HepG2 (cell line): ENCODE data around the gene GLG1. TPM values are rescaled to one million over a fixed set of nuclear protein-coding genes. Genes with fewer than 3 reads are reported as not detected.

Experiments
- ATAC-seq: fragments of 200-7000 bp; cut with Tn5 transposase; 3 replicates; pipeline ENCODE4 v1.9.1; 2020; ENCODE audit warnings: mild to moderate bottlenecking, moderate library complexity
- BruUV-seq: library from RNA; stranded (reverse); fragments of 400-500 nt; replicated peaks from 2 replicates; lab custom pipeline; 2021; lab: Mats Ljungman, UMichigan
- CTCF ChIA-PET: fragments of 300-600 bp; formaldehyde crosslinking; extraction: SDS; loops from one replicate; lab custom pipeline; 2021; ENCODE audit warnings: low total read pairs, inconsistent platforms, low intra/inter-chr PET ratio; lab: Yijun Ruan, JAX
- POLR2A ChIA-PET: fragments of 350-600 bp; sonication (Branson Sonifier 250); formaldehyde crosslinking; loops from one replicate; lab custom pipeline; 2020; ENCODE audit warnings: antibody characterized with exemption, inconsistent platforms; lab: Yijun Ruan, JAX
- DNase-seq: peaks from one replicate; pipeline ENCODE4 v3.0.0-alpha.2; 2015; ENCODE audit warnings: low spot score
- FAIRE-seq: peaks from 3 replicates; lab custom pipeline; 2011; peaks lifted over from hg19 to GRCh38; lab: Jason Lieb, UNC
- H2AFZ ChIP-seq: one replicate; pipeline ENCODE4 v1.6.1; 2011; ENCODE audit warnings: low read length, inconsistent platforms
- H3K27ac ChIP-seq: fragments of 300-600 bp; 3 replicates; pipeline ENCODE4 v1.8.0; 2011; ENCODE audit warnings: mixed run types, mild to moderate bottlenecking, mixed read lengths, low read length, inconsistent platforms; ENCODE audit not compliant: insufficient read depth; ENCODE audit errors: extremely low read length
- H3K27me3 ChIP-seq, 2 experiments: fragments of 200-600 bp in 1 of 2; 2 replicates in 1 of 2; 3 replicates in 1 of 2; pipeline versions ENCODE4 v1.6.0 to v1.8.0; 2011; ENCODE audit warnings: low read length in 2 of 2, mild to moderate bottlenecking in 2 of 2, moderate library complexity in 2 of 2, inconsistent platforms in 1 of 2; ENCODE audit not compliant: insufficient read depth in 2 of 2, control insufficient read depth in 1 of 2
- H3K36me3 ChIP-seq, 2 experiments: fragments of 200-600 bp in 1 of 2; replicated peaks in 1 of 2; 2 replicates in 1 of 2; 3 replicates in 1 of 2; pipeline versions ENCODE4 v1.5.1 to v1.8.0; 2011; ENCODE audit warnings: low read length in 2 of 2, inconsistent platforms in 1 of 2; ENCODE audit not compliant: insufficient read depth in 2 of 2, control insufficient read depth in 1 of 2
- H3K4me1 ChIP-seq: 2 replicates; pipeline ENCODE4 v1.5.1; 2012; ENCODE audit warnings: low read length, inconsistent platforms; ENCODE audit not compliant: insufficient read depth
- H3K4me2 ChIP-seq: 2 replicates; pipeline ENCODE4 v1.6.0; 2011; ENCODE audit warnings: low read depth, low read length, inconsistent platforms
- H3K4me3 ChIP-seq, 3 experiments: fragments of 200-600 bp in 1 of 3; sonication (generic), shearing (Covaris generic) in 1 of 3; replicated peaks in 1 of 3; 2 replicates each; pipeline ENCODE4 v1.5.1; 2011 to 2016; ENCODE audit warnings: low read length in 3 of 3, inconsistent platforms in 2 of 3, low read depth in 2 of 3, mild to moderate bottlenecking in 2 of 3, control low read depth in 1 of 3, mixed read lengths in 1 of 3; ENCODE audit not compliant: insufficient read depth in 1 of 3
- H3K79me2 ChIP-seq: one replicate; pipeline ENCODE4 v1.6.1; 2011; ENCODE audit warnings: low read length, inconsistent platforms; ENCODE audit not compliant: insufficient read depth
- H3K9ac ChIP-seq: 2 replicates; pipeline ENCODE4 v1.6.0; 2011; ENCODE audit warnings: mild to moderate bottlenecking, low read depth, low read length, inconsistent platforms; ENCODE audit not compliant: insufficient read depth
- H3K9me3 ChIP-seq: 2 replicates; pipeline ENCODE4 v1.5.1; 2012; ENCODE audit warnings: mild to moderate bottlenecking, low read length
- H4K20me1 ChIP-seq: 2 replicates; pipeline ENCODE4 v1.6.0; 2011; ENCODE audit warnings: inconsistent platforms, mild to moderate bottlenecking, low read length, moderate library complexity; ENCODE audit not compliant: insufficient read depth
- ADNP ChIP-seq: sonication (generic); formaldehyde crosslinking; IDR thresholded peaks from 2 replicates; pipeline ENCODE4 v1.4.0; 2020; ENCODE audit warnings: missing genetic modification reagents
- ATF6 ChIP-seq: sonication (generic); formaldehyde crosslinking; conservative IDR thresholded peaks from 2 replicates; pipeline ENCODE4 v1.4.0; 2020; ENCODE audit warnings: missing genetic modification reagents
- CEBPB ChIP-seq: IDR thresholded peaks from 2 replicates; pipeline ENCODE4 v1.6.1; 2011; ENCODE audit warnings: low read depth, low read length, improper control_type of control experiment, borderline replicate concordance
- DNMT1 ChIP-seq: sonication (generic); formaldehyde crosslinking; IDR thresholded peaks from 2 replicates; pipeline ENCODE4 v1.5.1; 2020; ENCODE audit warnings: mild to moderate bottlenecking, missing genetic modification reagents
- ERF ChIP-seq: IDR thresholded peaks from 2 replicates; pipeline ENCODE4 v1.6.1; 2018; ENCODE audit warnings: missing biosample characterization, missing genetic modification reagents
- GFI1 ChIP-seq: sonication (generic); formaldehyde crosslinking; IDR thresholded peaks from 2 replicates; pipeline ENCODE4 v1.5.0; 2020; ENCODE audit warnings: missing genetic modification reagents, mild to moderate bottlenecking, borderline replicate concordance
- GTF3A ChIP-seq: sonication (generic); formaldehyde crosslinking; conservative IDR thresholded peaks from 2 replicates; pipeline ENCODE4 v1.4.0; 2020; ENCODE audit warnings: mild to moderate bottlenecking, missing genetic modification reagents
- HNRNPH1 ChIP-seq: fragments of 200-400 bp; formaldehyde crosslinking; optimal IDR thresholded peaks from 2 replicates; pipeline ENCODE3; 2017; ENCODE audit warnings: mild to moderate bottlenecking, low read depth, low read length
- MAF1 ChIP-seq: sonication (generic); formaldehyde crosslinking; IDR thresholded peaks from 2 replicates; pipeline ENCODE4 v1.5.0; 2020; ENCODE audit warnings: missing genetic modification reagents, borderline replicate concordance
- MTF2 ChIP-seq: sonication (generic); formaldehyde crosslinking; IDR thresholded peaks from 2 replicates; pipeline ENCODE4 v1.5.0; 2020; ENCODE audit warnings: missing genetic modification reagents, borderline replicate concordance
- NCOA2 ChIP-seq: sonication (generic); formaldehyde crosslinking; IDR thresholded peaks from 2 replicates; pipeline ENCODE4 v1.8.0; 2022; ENCODE audit warnings: inconsistent platforms
- NKX3-1 ChIP-seq: sonication (generic); formaldehyde crosslinking; IDR thresholded peaks from 2 replicates; pipeline ENCODE4 v1.5.0; 2020; ENCODE audit warnings: missing genetic modification reagents
- SATB2 ChIP-seq: sonication (generic); formaldehyde crosslinking; IDR thresholded peaks from 2 replicates; pipeline ENCODE4 v1.5.0; 2020; ENCODE audit warnings: missing genetic modification reagents
- SMARCE1 ChIP-seq: fragments of 450-650 bp; IDR thresholded peaks from 2 replicates; pipeline ENCODE4 v1.6.1; 2017; ENCODE audit warnings: borderline replicate concordance
- SNAPC5 ChIP-seq: sonication (generic); formaldehyde crosslinking; IDR thresholded peaks from 2 replicates; pipeline ENCODE4 v1.8.1; 2023; ENCODE audit warnings: mild to moderate bottlenecking, missing genetic modification reagents, borderline replicate concordance
- SRSF4 ChIP-seq: fragments of 200-400 bp; formaldehyde crosslinking; IDR thresholded peaks from one replicate; pipeline ENCODE4 v1.6.1; 2018; ENCODE audit warnings: mild to moderate bottlenecking, low read depth, low read length, moderate library complexity; ENCODE audit not compliant: poor library complexity, severe bottlenecking
- TRIM24 ChIP-seq: sonication (generic); formaldehyde crosslinking; IDR thresholded peaks from 2 replicates; pipeline ENCODE4 v1.8.0; 2022; ENCODE audit warnings: mild to moderate bottlenecking, missing genetic modification reagents
- ZMYM4 ChIP-seq: sonication (generic); formaldehyde crosslinking; IDR thresholded peaks from 2 replicates; pipeline ENCODE4 v1.8.1; 2023; ENCODE audit warnings: mild to moderate bottlenecking, missing genetic modification reagents
- ZNF362 ChIP-seq: sonication (generic); formaldehyde crosslinking; IDR thresholded peaks from 2 replicates; pipeline ENCODE4 v1.4.0; 2020; ENCODE audit warnings: missing genetic modification reagents, mild to moderate bottlenecking, borderline replicate concordance
- ZNF703 ChIP-seq: sonication (generic); formaldehyde crosslinking; IDR thresholded peaks from 2 replicates; pipeline ENCODE4 v1.5.1; 2020; ENCODE audit warnings: missing genetic modification reagents, mild to moderate bottlenecking, moderate library complexity, borderline replicate concordance
- ZNF770 ChIP-seq: sonication (generic); formaldehyde crosslinking; IDR thresholded peaks from 2 replicates; pipeline ENCODE4 v1.5.0; 2020; ENCODE audit warnings: mild to moderate bottlenecking, missing genetic modification reagents
- ZNF775 ChIP-seq: sonication (generic); formaldehyde crosslinking; IDR thresholded peaks from 2 replicates; pipeline ENCODE4 v1.4.0; 2020; ENCODE audit warnings: missing genetic modification reagents, mild to moderate bottlenecking, moderate library complexity, borderline replicate concordance
- WGBS: methylation state at CpG from one replicate; pipeline ENCODE4 v1.1.6; 2017; ENCODE audit warnings: low lambda C conversion rate; 5-methylcytosine and 5-hydroxymethylcytosine counted together
- in situ Hi-C: cut with HindIII; loops from 2 replicates; pipeline ENCODE4 v1.10.0; 2017; ENCODE audit warnings: low pct_unique_long_range_greater_than_20kb; ENCODE audit not compliant: extremely low pct_ligation_motif_present
- intact Hi-C: fragments of 100-400 bp; cut with micrococcal nuclease; formaldehyde crosslinking; loops from one replicate; pipeline ENCODE4 v1.10.0; 2022; ENCODE audit not compliant: unreplicated experiment
- polyA plus RNA-seq, 8 experiments: library from polyadenylated mRNA; depleted of rRNA in 3 of 8; stranded (reverse) in 7 of 8; unstranded in 1 of 8; fragments of >200 nt; fragmentation: Illumina TruSeq in 4 of 8; extraction: Trizol in 4 of 8; gene quantifications; 2 replicates each; pipeline versions ENCODE4 v1.2.1 to v1.2.3, GENCODE V29; 2011 to 2016; ENCODE audit warnings: low read depth in 4 of 8, missing spikeins in 1 of 8, mixed read lengths in 1 of 8; ENCODE audit not compliant: insufficient read depth in 1 of 8
- total RNA-seq, 5 experiments: library from RNA; depleted of rRNA; stranded (reverse); fragments of >200 nt; fragmentation: Illumina TruSeq; extraction: Trizol; gene quantifications; 2 replicates each; pipeline ENCODE4 v1.2.3, GENCODE V29; 2016; ENCODE audit warnings: low read depth in 1 of 5

Gene GLG1
- total and polyA plus RNA-seq, 2 of the 13 experiments (the other 11 are each of a cell fraction or from before 2014, with no cell fraction given): 87.7 to 141 TPM

GRCh38 chr16:74573622-74574021 lies 33.3 kb downstream of the GLG1 start:
- no peak for FAIRE-seq
- Histone ChIP-seq H3K27ac (no peak overlapping the region), H3K9ac (no peak overlapping the region), H3K4me1 (peaks cover 64% of the 10 kb centered on the region), H3K4me3 (no peak overlapping the region), H4K20me1 (peaks cover 10% of the 10 kb centered on the region), H3K36me3 (no peaks in the 10 kb centered on the region; a peak in 1 of 5 replicates), H3K9me3 (no peaks in the 10 kb centered on the region), H3K79me2 (peaks cover 98% of the 10 kb centered on the region), H3K4me2 (no peak overlapping the region), H2AFZ (no peak overlapping the region), H3K27me3 (no peaks in the 10 kb centered on the region)
- in situ Hi-C loops: no loop called here
- intact Hi-C loops: loop anchor here (5.0 kb wide), 1 partner anchor 34 kb away; the partner anchor contains the start of gene GLG1
- ChIA-PET POLR2A (interaction anchor here (0.9 kb wide), 1 partner anchor 33 kb away, joined by 4 read pairs; the partner anchor contains the start of gene GLG1), CTCF (no interaction called here)
- BruUV-seq: no TSS peak
- no peak for ATAC-seq
- 80% methylated on average over 8 of the region's 8 CpGs for WGBS
- DNase-seq: no peak
- TF ChIP-seq NKX3-1 (CRISPR knock-in tag): no peak
- no peak for TF ChIP-seq ZNF775 (CRISPR knock-in tag)
- TF ChIP-seq SMARCE1: no peak
- peak; percentile 76 for TF ChIP-seq ZNF770 (CRISPR knock-in tag)
- TF ChIP-seq ADNP (CRISPR knock-in tag): no peak
- TF ChIP-seq ATF6 (CRISPR knock-in tag): no peak
- no peak for TF ChIP-seq GTF3A
- TF ChIP-seq ZMYM4 (CRISPR knock-in tag): peak; percentile 36; the same call in 1 of the 2 replicates
- TF ChIP-seq SATB2: no peak
- no peak for TF ChIP-seq TRIM24
- TF ChIP-seq GFI1 (CRISPR knock-in tag): no peak
- TF ChIP-seq MAF1 (CRISPR knock-in tag): no peak
- TF ChIP-seq ZNF362 (CRISPR knock-in tag): peak; percentile 57; the same call in 1 of the 2 replicates
- no peak for TF ChIP-seq DNMT1
- no peak for TF ChIP-seq SNAPC5 (CRISPR knock-in tag)
- peak; percentile 67; the same call in 1 of the 2 replicates for TF ChIP-seq CEBPB
- no peak for TF ChIP-seq MTF2 (CRISPR knock-in tag)
- no peak for TF ChIP-seq ERF (CRISPR knock-in tag)
- TF ChIP-seq NCOA2 (CRISPR knock-in tag): no peak
- TF ChIP-seq ZNF703: no peak
- TF ChIP-seq SRSF4: no peak
- no peak for TF ChIP-seq HNRNPH1
